Neural progenitor cell (in vitro differentiated cells): ENCODE measurements around the gene CD40. TPM values are rescaled to one million over a fixed set of nuclear protein-coding genes. Genes with fewer than 3 reads are reported as not detected.

ENCODE experiments used
- DNase-seq: peaks from one replicate; pipeline ENCODE4 v3.0.0-alpha.2; 2016; ENCODE audit warnings: low spot score
- H2AFZ ChIP-seq: fragments of 200-600 bp; sonication (generic); replicated peaks from 2 replicates; pipeline ENCODE4 v1.6.1; 2016; ENCODE audit warnings: antibody characterized with exemption
- H3F3A ChIP-seq: fragments of 200-600 bp; sonication (generic); 2 replicates; pipeline ENCODE4 v1.6.1; 2016; ENCODE audit warnings: antibody characterized with exemption, low read depth
- H3K27ac ChIP-seq: fragments of 200-600 bp; sonication (generic); 2 replicates; pipeline ENCODE4 v1.5.1; 2016; ENCODE audit warnings: mild to moderate bottlenecking
- H3K27me3 ChIP-seq: fragments of 200-600 bp; sonication (generic); 2 replicates; pipeline ENCODE4 v1.6.1; 2016; ENCODE audit warnings: mild to moderate bottlenecking, moderate library complexity
- H3K36me3 ChIP-seq: fragments of 200-600 bp; sonication (generic); 2 replicates; pipeline ENCODE4 v1.5.1; 2016
- H3K4me1 ChIP-seq: fragments of 200-600 bp; sonication (generic); 2 replicates; pipeline ENCODE4 v1.6.1; 2016; ENCODE audit warnings: mixed run types
- H3K4me2 ChIP-seq: fragments of 200-600 bp; sonication (generic); 2 replicates; pipeline ENCODE4 v1.6.1; 2016
- H3K4me3 ChIP-seq: fragments of 200-600 bp; sonication (generic); 2 replicates; pipeline ENCODE4 v1.5.1; 2016
- H3K79me2 ChIP-seq: fragments of 200-600 bp; sonication (generic); 2 replicates; pipeline ENCODE4 v1.6.1; 2016; ENCODE audit warnings: low read depth
- H3K9ac ChIP-seq: fragments of 200-600 bp; sonication (generic); 2 replicates; pipeline ENCODE4 v1.6.1; 2016
- H3K9me3 ChIP-seq: fragments of 200-600 bp; sonication (generic); 2 replicates; pipeline ENCODE4 v1.5.1; 2016; ENCODE audit warnings: low read depth
- H4K20me1 ChIP-seq: fragments of 200-600 bp; sonication (generic); 2 replicates; pipeline ENCODE4 v1.6.1; 2016; ENCODE audit warnings: low read depth
- H3K27ac Mint-ChIP-seq: 3 replicates; pipeline ENCODE4 v1.8.0; 2021; ENCODE audit warnings: mixed read lengths
- H3K27me3 Mint-ChIP-seq: 2 replicates; pipeline ENCODE4 v1.8.0; 2022; ENCODE audit warnings: low read depth, mild to moderate bottlenecking, inconsistent platforms, moderate library complexity, mixed read lengths; ENCODE audit not compliant: insufficient read depth
- H3K36me3 Mint-ChIP-seq: 3 replicates; pipeline ENCODE4 v1.8.0; 2021; ENCODE audit warnings: mixed read lengths
- H3K4me1 Mint-ChIP-seq: 3 replicates; pipeline ENCODE4 v1.8.0; 2021; ENCODE audit warnings: mixed read lengths
- H3K4me3 Mint-ChIP-seq: 3 replicates; pipeline ENCODE4 v1.8.0; 2021; ENCODE audit warnings: mild to moderate bottlenecking, moderate library complexity, mixed read lengths
- H3K9me3 Mint-ChIP-seq: 3 replicates; pipeline ENCODE4 v1.8.0; 2020; ENCODE audit warnings: mixed read lengths
- EZH2 ChIP-seq: fragments of 200-600 bp; sonication (generic); IDR thresholded peaks from 2 replicates; pipeline ENCODE4 v1.6.1; 2017; ENCODE audit warnings: antibody characterized with exemption, mild to moderate bottlenecking, moderate library complexity
- EZH2phosphoT487 ChIP-seq: fragments of 200-600 bp; sonication (generic); IDR thresholded peaks from 2 replicates; pipeline ENCODE4 v1.6.1; 2017; ENCODE audit warnings: antibody characterized with exemption
- total RNA-seq: library from RNA; depleted of rRNA; stranded (reverse); fragments of >200 nt; gene quantifications from 2 replicates; pipeline ENCODE4 v1.2.3, GENCODE V29; 2015; ENCODE audit warnings: low replicate concordance
- TF ChIP-seq, protein P1 (sequence below): fragments of 200-600 bp; sonication (generic); IDR thresholded peaks from 2 replicates; pipeline ENCODE4 v1.5.1; 2017; ENCODE audit warnings: antibody characterized with exemption, mild to moderate bottlenecking

The CD40 gene
- total RNA-seq, 1 donor from 2014 or later: 11.0 TPM

DNA sequence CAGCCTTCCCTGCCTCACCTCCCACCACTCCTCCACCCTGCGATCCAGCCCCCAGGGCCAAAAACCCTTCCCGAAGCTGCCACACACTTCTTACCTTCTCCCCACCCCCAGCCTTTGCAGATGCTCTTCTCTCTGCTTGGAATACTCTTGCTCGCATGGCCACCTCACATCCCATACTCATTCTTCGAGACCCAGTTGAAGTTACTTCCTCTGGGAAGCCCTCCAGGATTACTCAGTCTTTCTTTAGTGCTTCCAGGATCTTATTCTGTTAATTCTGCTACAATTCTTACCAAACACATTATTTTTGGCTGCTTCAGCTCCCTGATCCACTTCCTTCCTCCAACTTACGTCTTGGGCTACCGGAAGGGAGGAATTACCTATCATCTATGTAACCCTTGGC, 54.3 kb downstream of the CD40 start:
- peak overlapping the region; percentile 8 for H3K4me3 Mint-ChIP-seq
- H3K27me3 Mint-ChIP-seq: peaks cover 40% of the 10 kb centered on the region
- peaks cover 10% of the 10 kb centered on the region for H3F3A ChIP-seq
- H3K4me1 Mint-ChIP-seq: peaks cover 6% of the 10 kb centered on the region
- H3K4me3 ChIP-seq: no peak overlapping the region
- H3K36me3 Mint-ChIP-seq: no peaks in the 10 kb centered on the region
- TF ChIP-seq, protein P1, sequence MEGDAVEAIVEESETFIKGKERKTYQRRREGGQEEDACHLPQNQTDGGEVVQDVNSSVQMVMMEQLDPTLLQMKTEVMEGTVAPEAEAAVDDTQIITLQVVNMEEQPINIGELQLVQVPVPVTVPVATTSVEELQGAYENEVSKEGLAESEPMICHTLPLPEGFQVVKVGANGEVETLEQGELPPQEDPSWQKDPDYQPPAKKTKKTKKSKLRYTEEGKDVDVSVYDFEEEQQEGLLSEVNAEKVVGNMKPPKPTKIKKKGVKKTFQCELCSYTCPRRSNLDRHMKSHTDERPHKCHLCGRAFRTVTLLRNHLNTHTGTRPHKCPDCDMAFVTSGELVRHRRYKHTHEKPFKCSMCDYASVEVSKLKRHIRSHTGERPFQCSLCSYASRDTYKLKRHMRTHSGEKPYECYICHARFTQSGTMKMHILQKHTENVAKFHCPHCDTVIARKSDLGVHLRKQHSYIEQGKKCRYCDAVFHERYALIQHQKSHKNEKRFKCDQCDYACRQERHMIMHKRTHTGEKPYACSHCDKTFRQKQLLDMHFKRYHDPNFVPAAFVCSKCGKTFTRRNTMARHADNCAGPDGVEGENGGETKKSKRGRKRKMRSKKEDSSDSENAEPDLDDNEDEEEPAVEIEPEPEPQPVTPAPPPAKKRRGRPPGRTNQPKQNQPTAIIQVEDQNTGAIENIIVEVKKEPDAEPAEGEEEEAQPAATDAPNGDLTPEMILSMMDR: no peak
- TF ChIP-seq EZH2: no peak
- TF ChIP-seq EZH2phosphoT487: no peak
- DNase-seq: no peak
- no peaks in the 10 kb centered on the region for H3K4me1 ChIP-seq
- H3K27ac ChIP-seq: no peak overlapping the region
- H3K36me3 ChIP-seq: no peaks in the 10 kb centered on the region
- no peaks in the 10 kb centered on the region for H3K9me3 Mint-ChIP-seq
- H3K9me3 ChIP-seq: no peaks in the 10 kb centered on the region
- no peak overlapping the region for H3K4me2 ChIP-seq
- no peak overlapping the region for H2AFZ ChIP-seq
- H3K79me2 ChIP-seq: no peaks in the 10 kb centered on the region
- H4K20me1 ChIP-seq: no peaks in the 10 kb centered on the region
- H3K27ac Mint-ChIP-seq: no peak overlapping the region
- H3K27me3 ChIP-seq: peaks cover 65% of the 10 kb centered on the region
- no peak overlapping the region for H3K9ac ChIP-seq

DNA sequence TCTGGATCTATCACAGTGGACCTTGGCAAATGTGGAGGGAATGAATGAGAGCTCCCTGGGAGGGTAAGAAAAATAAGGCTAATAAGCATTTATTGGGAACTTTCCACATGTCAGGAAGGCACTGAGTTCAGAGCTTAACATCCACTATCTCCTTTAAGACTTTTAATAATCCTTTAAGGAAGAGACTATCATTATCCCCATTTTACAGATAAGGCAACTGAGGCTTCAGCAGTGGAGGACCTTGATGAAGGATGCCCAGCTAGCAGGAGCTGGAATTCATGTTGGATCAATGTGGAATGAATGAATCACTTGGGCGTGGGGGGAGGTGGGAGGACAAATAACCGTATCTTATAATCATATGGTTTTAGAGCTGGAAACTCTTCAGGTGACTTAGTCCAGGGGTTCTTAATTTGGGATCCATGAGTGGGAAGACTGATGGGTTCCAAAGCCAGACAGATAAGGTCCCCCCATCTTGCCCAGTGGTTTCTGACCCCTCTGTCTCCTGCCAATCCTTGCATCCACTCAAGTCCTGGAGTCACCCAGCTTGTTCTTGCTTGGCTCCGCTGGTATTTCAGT, 54.9 kb downstream of the CD40 start:
- H3K4me3 ChIP-seq: no peak overlapping the region
- Mint-ChIP-seq H3K9me3 (no peaks in the 10 kb centered on the region), H3K4me1 (peaks cover 5% of the 10 kb centered on the region), H3K27ac (no peak overlapping the region), H3K4me3 (no peak overlapping the region), H3K36me3 (no peaks in the 10 kb centered on the region), H3K27me3 (peaks cover 40% of the 10 kb centered on the region)
- H3K9ac ChIP-seq: no peak overlapping the region
- no peaks in the 10 kb centered on the region for H3K79me2 ChIP-seq
- H2AFZ ChIP-seq: no peak overlapping the region
- no peak overlapping the region for H3K4me2 ChIP-seq
- H3F3A ChIP-seq: peaks cover 10% of the 10 kb centered on the region
- no peaks in the 10 kb centered on the region for H3K9me3 ChIP-seq
- no peak overlapping the region for H3K27ac ChIP-seq
- TF ChIP-seq EZH2 (no peak), EZH2phosphoT487 (no peak)
- TF ChIP-seq, protein P1: no peak
- H4K20me1 ChIP-seq: no peaks in the 10 kb centered on the region
- no peaks in the 10 kb centered on the region for H3K36me3 ChIP-seq
- peaks cover 65% of the 10 kb centered on the region for H3K27me3 ChIP-seq
- DNase-seq: no peak
- H3K4me1 ChIP-seq: no peaks in the 10 kb centered on the region

DNA sequence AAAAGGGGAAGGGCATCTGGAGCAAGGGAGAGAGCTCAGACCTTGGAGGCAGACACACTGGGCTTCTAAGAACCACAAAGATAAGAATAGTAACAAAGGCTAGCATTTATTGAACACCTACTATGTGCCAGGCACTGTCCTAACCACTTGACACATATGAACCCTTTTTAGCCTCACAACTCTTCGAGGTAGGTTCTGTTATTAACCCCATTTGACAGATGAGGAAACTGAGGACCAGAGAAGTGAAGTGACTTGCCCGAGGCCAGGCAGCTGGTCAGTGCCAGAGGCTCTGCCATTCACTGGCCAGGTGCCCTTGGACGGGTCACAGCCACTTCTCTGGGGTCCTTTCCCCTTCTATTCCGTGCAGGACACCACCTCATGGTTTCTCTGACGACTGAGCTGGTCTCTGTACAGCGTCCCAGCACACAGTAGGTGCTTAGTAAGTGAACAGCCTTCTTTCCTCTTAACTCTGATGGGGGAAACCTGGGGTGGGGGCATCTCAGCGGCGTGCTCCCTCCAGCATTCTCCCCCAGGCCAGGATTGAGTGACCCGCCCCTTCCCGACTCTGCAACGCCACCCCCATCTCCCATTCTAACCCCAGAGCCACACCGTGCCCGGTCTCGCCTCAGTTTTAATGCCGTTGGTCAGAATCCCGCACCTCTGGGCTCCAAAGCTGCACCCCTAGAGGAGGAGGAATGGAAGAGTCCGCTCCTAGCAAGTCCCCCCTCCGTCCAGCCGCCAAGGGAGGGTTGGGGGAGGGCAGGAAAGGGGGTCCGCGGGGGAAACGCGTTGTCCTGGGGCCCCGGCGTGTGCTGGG, 55.7 kb downstream of the CD40 start:
- peak overlapping the region; percentile 60 for H3K4me3 Mint-ChIP-seq
- H3K9me3 Mint-ChIP-seq: no peaks in the 10 kb centered on the region
- peaks cover 41% of the 10 kb centered on the region for H3K27me3 Mint-ChIP-seq
- H3K36me3 Mint-ChIP-seq: no peaks in the 10 kb centered on the region
- H3K4me1 Mint-ChIP-seq: peaks cover 5% of the 10 kb centered on the region
- Histone ChIP-seq H3K9me3 (no peaks in the 10 kb centered on the region), H3K9ac (no peak overlapping the region), H3K4me1 (no peaks in the 10 kb centered on the region), H3K36me3 (no peaks in the 10 kb centered on the region), H3K79me2 (no peaks in the 10 kb centered on the region), H3K4me3 (no peak overlapping the region), H3F3A (peaks cover 10% of the 10 kb centered on the region), H3K4me2 (peak overlapping the region; percentile 68), H4K20me1 (no peaks in the 10 kb centered on the region), H3K27me3 (peaks cover 65% of the 10 kb centered on the region), H3K27ac (no peak overlapping the region), H2AFZ (peak overlapping the region; percentile 50)
- peak; percentile 29 for DNase-seq
- no peak overlapping the region for H3K27ac Mint-ChIP-seq
- TF ChIP-seq EZH2phosphoT487 (no peak), EZH2 (no peak)
- TF ChIP-seq, protein P1: no peak
